Right lobe of liver (tissue), 6 donors: ENCODE measurements around the gene CYP3A4. TPM values are rescaled to one million over a fixed set of nuclear protein-coding genes. Genes with fewer than 3 reads are reported as not detected.
"Not testable (repeated sequence)": the region's sequence is repeated elsewhere in the genome, so short reads cannot be mapped to it uniquely, and the experiment has no call there.

Experiments
- ATAC-seq, 4 donors: fragments of 200-7000 bp; cut with Tn5 transposase; one replicate each; pipeline ENCODE4 v1.9.1; 2020; ENCODE audit warnings: mild to moderate bottlenecking in 4 of 4, moderate library complexity in 4 of 4
- DNase-seq, 3 donors: peaks; one replicate each; pipeline ENCODE4 v3.0.0-alpha.2; 2020
- H3K27ac ChIP-seq, 3 donors: fragments of 200-600 bp; one replicate each; pipeline ENCODE4 v1.8.0; 2022
- H3K27me3 ChIP-seq, 2 donors: fragments of 200-600 bp; one replicate each; pipeline ENCODE4 v1.8.0; 2022
- H3K36me3 ChIP-seq, 4 donors: fragments of 200-600 bp; sonication (generic) in 1 of 4; one replicate each; pipeline versions ENCODE4 v1.5.1 to v1.8.0; 2017 to 2022; ENCODE audit warnings: control low read depth in 1 of 4
- H3K4me1 ChIP-seq, 4 donors: fragments of 200-600 bp; sonication (generic) in 1 of 4; one replicate each; pipeline versions ENCODE4 v1.5.1 to v1.8.0; 2017 to 2022; ENCODE audit warnings: control low read depth in 1 of 4
- H3K4me3 ChIP-seq, 3 donors: fragments of 200-600 bp; one replicate each; pipeline ENCODE4 v1.8.0; 2022
- H3K9me3 ChIP-seq, 4 donors: fragments of 200-600 bp; sonication (generic) in 1 of 4; one replicate each; pipeline versions ENCODE4 v1.5.1 to v1.8.0; 2017 to 2022; ENCODE audit warnings: control low read depth in 1 of 4
- POLR2A ChIP-seq: fragments of 450-650 bp; IDR thresholded peaks from one replicate; pipeline ENCODE4 v1.6.1; 2017; ENCODE audit warnings: antibody characterized with exemption, mild to moderate bottlenecking
- WGBS: methylation state at CpG from one replicate; pipeline ENCODE4 v1.1.6; 2018; ENCODE audit warnings: low coverage, low lambda C conversion rate; ENCODE audit not compliant: insufficient coverage; ENCODE audit errors: missing lambda C conversion rate; 5-methylcytosine and 5-hydroxymethylcytosine counted together
- intact Hi-C, 2 donors: fragments of 100-400 bp; cut with DNase I; formaldehyde crosslinking; loops; one replicate each; pipeline versions ENCODE4 v1.11.2 to v1.14.1; 2022
- total RNA-seq, 6 experiments: library from RNA; depleted of rRNA in 2 of 6; stranded (reverse); fragments of >200 nt in 2 of 6; fragmentation: NEBNext Ultra II Directional in 3 of 6; extraction: Animal tissue kit (Norgen Biotek cat#: 25700) in 3 of 6; gene quantifications; one replicate each; pipeline versions ENCODE4 v1.1.0 to v1.2.4, GENCODE V29; 2016 to 2023
- TF ChIP-seq, protein P1 (sequence below), 4 donors: fragments of 200-600 bp in 3 of 4; fragments of 450-650 bp in 1 of 4; IDR thresholded peaks; one replicate each; pipeline versions ENCODE4 v1.5.1 to v1.8.0; 2016 to 2022; ENCODE audit warnings: antibody characterized with exemption in 4 of 4, mild to moderate bottlenecking in 2 of 4
- donor health status: DM: no; HTN: yes; CAD: no.
- donor health status: DM: no; HTN: no; CAD: no.
- donor health status: DM: no; HTN: no; CAD: no.
- donor health status: DM: no; HTN: yes; CAD: no.
- donor health status: DM: no; HTN: yes; CAD: no.

The CYP3A4 gene
- total RNA-seq, 6 experiments from 2014 or later = 443 to 12,747 (median 1,120) TPM

GRCh38 chr7:99806839-99807478 lies 23.0 kb upstream of the CYP3A4 start:
- ATAC-seq (no peak), DNase-seq (no peak)
- 80% methylated on average over 3 of the region's 3 CpGs for WGBS
- Histone ChIP-seq H3K4me3 (no peak overlapping the region), H3K4me1 (no peaks in the 10 kb centered on the region), H3K36me3 (no peaks in the 10 kb centered on the region), H3K27ac (no peak overlapping the region), H3K9me3 (no peaks in the 10 kb centered on the region), H3K27me3 (no peaks in the 10 kb centered on the region)
- no peak for TF ChIP-seq POLR2A
- TF ChIP-seq, protein P1, sequence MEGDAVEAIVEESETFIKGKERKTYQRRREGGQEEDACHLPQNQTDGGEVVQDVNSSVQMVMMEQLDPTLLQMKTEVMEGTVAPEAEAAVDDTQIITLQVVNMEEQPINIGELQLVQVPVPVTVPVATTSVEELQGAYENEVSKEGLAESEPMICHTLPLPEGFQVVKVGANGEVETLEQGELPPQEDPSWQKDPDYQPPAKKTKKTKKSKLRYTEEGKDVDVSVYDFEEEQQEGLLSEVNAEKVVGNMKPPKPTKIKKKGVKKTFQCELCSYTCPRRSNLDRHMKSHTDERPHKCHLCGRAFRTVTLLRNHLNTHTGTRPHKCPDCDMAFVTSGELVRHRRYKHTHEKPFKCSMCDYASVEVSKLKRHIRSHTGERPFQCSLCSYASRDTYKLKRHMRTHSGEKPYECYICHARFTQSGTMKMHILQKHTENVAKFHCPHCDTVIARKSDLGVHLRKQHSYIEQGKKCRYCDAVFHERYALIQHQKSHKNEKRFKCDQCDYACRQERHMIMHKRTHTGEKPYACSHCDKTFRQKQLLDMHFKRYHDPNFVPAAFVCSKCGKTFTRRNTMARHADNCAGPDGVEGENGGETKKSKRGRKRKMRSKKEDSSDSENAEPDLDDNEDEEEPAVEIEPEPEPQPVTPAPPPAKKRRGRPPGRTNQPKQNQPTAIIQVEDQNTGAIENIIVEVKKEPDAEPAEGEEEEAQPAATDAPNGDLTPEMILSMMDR (IDR thresholded peaks at IDR 0.05) = no peak
- intact Hi-C loops = no loop called here

DNA sequence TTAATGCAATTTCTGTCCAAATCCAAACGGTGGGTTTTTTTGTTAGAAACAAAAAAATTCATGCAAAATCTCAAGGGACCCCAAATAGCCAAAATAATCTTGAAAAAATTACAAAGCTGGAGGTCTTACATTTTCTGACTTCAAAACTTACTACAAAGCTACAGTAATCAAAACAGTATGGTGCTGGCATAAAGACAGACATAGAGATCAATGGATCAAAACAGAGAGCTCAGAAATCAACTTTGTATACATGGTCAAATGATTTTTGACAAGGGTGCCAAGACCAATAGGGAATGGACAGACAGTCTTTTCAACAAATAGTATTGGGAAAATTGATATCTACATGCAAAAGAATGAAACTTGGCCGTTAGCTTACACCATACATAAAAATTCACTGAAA lies 21.7 kb upstream of the CYP3A4 start:
- Histone ChIP-seq H3K27ac (no peak overlapping the region), H3K9me3 (no peaks in the 10 kb centered on the region), H3K4me3 (no peak overlapping the region), H3K4me1 (no peaks in the 10 kb centered on the region), H3K36me3 (no peaks in the 10 kb centered on the region), H3K27me3 (no peaks in the 10 kb centered on the region)
- TF ChIP-seq, protein P1 (IDR thresholded peaks at IDR 0.05) = no peak
- no peak for TF ChIP-seq POLR2A
- DNase-seq (no peak), ATAC-seq (no peak)
- intact Hi-C loops = no loop called here
- WGBS = 93% methylated on average over 2 of the region's 2 CpGs

GRCh38 chr7:99803118-99803517 lies 19.1 kb upstream of the CYP3A4 start:
- H3K9me3 ChIP-seq, DNase-seq, H3K4me3 ChIP-seq, H3K27me3 ChIP-seq, intact Hi-C loops, H3K4me1 ChIP-seq, H3K36me3 ChIP-seq, H3K27ac ChIP-seq, ATAC-seq: not testable (repeated sequence)
- WGBS = 90% methylated on average over 2 of the region's 6 CpGs

- ATAC-seq, DNase-seq, H3K36me3 ChIP-seq, H3K4me3 ChIP-seq, intact Hi-C loops, H3K9me3 ChIP-seq, H3K27ac ChIP-seq, H3K4me1 ChIP-seq, H3K27me3 ChIP-seq: not testable (repeated sequence)
- 75% methylated on average over 1 of the region's 3 CpGs for WGBS
These were observed 17.4 kb upstream of the CYP3A4 start for GRCh38 chr7:99801407-99801806.

DNA sequence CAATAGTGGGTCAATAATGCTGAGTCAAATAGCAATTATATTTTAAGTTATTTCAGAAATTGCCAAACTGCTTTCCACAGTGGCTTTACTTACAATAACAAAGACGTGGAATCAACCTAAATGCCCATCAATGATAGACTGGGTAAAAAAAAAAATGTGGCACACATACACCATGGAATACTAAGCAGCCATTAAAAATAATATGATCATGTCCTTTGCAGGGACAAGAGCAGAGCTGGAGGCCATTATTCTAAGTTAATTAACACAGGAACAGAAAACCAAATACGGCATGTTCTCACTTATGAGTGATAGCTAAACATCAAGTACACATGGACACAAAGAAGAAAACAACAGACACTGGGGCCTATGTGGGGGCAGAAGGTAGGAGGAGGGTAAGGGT lies 15.0 kb upstream of the CYP3A4 start:
- no peaks in the 10 kb centered on the region for H3K36me3 ChIP-seq
- no peak for DNase-seq
- peaks cover 0 to 22% (median 6%) of the 10 kb centered on the region in 4 donors for H3K4me1 ChIP-seq
- H3K4me3 ChIP-seq = no peak overlapping the region
- intact Hi-C loops = no loop called here
- no peaks in the 10 kb centered on the region for H3K27me3 ChIP-seq
- no peak overlapping the region for H3K27ac ChIP-seq
- ATAC-seq = no peak
- TF ChIP-seq, protein P1 (IDR thresholded peaks at IDR 0.05) = no peak
- no peak for TF ChIP-seq POLR2A
- 82% methylated on average over 2 of the region's 2 CpGs for WGBS
- no peaks in the 10 kb centered on the region for H3K9me3 ChIP-seq

DNA sequence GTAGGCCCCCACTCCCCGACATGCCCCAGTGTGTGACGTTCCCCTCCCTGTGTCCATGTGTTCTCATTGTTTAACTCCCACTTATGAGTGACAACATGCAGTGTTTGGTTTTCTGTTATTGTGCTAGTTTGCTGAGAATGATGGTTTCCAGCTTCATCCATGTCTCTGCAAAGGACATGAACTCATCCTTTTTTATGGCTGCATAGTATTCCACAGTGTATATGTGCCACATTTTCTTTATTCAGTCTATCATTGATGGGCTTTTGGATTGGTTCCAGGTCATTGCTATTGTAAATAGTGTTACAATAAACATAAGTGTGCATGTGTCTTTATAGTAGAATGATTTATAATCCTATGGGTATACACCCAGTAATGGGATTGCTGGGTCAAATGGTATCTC lies 11.9 kb upstream of the CYP3A4 start:
- H3K9me3 ChIP-seq, DNase-seq, H3K36me3 ChIP-seq, ATAC-seq, H3K27me3 ChIP-seq, intact Hi-C loops, H3K4me3 ChIP-seq: not testable (repeated sequence)
- Histone ChIP-seq H3K27ac (peak overlapping the region; percentile 86 to 97 (median 93)), H3K4me1 (peaks cover 0 to 49% (median 21%) of the 10 kb centered on the region in 4 donors)
- 100% methylated on average over 2 of the region's 2 CpGs for WGBS
